EH (cell line): ENCODE results near the gene ALDH1B1.

Source experiments
- DNase-seq: peaks from one replicate; pipeline ENCODE4 v3.0.0-alpha.2; 2015; ENCODE audit warnings: low read depth

Gene ALDH1B1

GRCh38 chr9:38416461-38416860, 24.0 kb downstream of the ALDH1B1 start:
- peak; percentile 31 for DNase-seq

- DNase-seq: no peak
These were observed 24.8 kb downstream of the ALDH1B1 start for GRCh38 chr9:38417003-38417945.

- DNase-seq: no peak
These were observed 25.9 kb downstream of the ALDH1B1 start for GRCh38 chr9:38418366-38418765.

GRCh38 chr9:38419181-38419580, 26.7 kb downstream of the ALDH1B1 start:
- no peak for DNase-seq

GRCh38 chr9:38421498-38422211, 29.2 kb downstream of the ALDH1B1 start:
- DNase-seq: peak; percentile 36

- DNase-seq: no peak
These were observed 30.2 kb downstream of the ALDH1B1 start for GRCh38 chr9:38422555-38423260.

GRCh38 chr9:38423273-38423972, 30.9 kb downstream of the ALDH1B1 start:
- no peak for DNase-seq

GRCh38 chr9:38423973-38424843, 31.7 kb downstream of the ALDH1B1 start, which contains the start of gene IGFBPL1:
IGFBPL1 (minus strand) TSS chr9:38424454; CDS start chr9:38424424, 30 bp downstream.
- peak; percentile 39 for DNase-seq

- DNase-seq: no peak
These were observed 32.4 kb downstream of the ALDH1B1 start for GRCh38 chr9:38424918-38425317.

- no peak for DNase-seq
These were observed 35.6 kb downstream of the ALDH1B1 start for GRCh38 chr9:38428062-38428461.

- no peak for DNase-seq
These were observed 38.6 kb downstream of the ALDH1B1 start for GRCh38 chr9:38431116-38431515.

- DNase-seq: peak; percentile 45
These were observed 40.5 kb downstream of the ALDH1B1 start for GRCh38 chr9:38432922-38433510.

- no peak for DNase-seq
These were observed 41.9 kb downstream of the ALDH1B1 start for GRCh38 chr9:38434365-38434764.

GRCh38 chr9:38434853-38435252, 42.4 kb downstream of the ALDH1B1 start:
- DNase-seq: no peak

- DNase-seq: peak; percentile 81
These were observed 43.0 kb downstream of the ALDH1B1 start for GRCh38 chr9:38435521-38435920.

- no peak for DNase-seq
These were observed 44.2 kb downstream of the ALDH1B1 start for GRCh38 chr9:38436708-38437107.

GRCh38 chr9:38437193-38437823, 44.8 kb downstream of the ALDH1B1 start:
- peak; percentile 76 for DNase-seq

- no peak for DNase-seq
These were observed 46.9 kb downstream of the ALDH1B1 start for GRCh38 chr9:38439291-38439915.

GRCh38 chr9:38439916-38440301, 47.4 kb downstream of the ALDH1B1 start:
- DNase-seq: no peak
